Esophagus muscularis mucosa (tissue), 4 donors: ENCODE measurements around the gene ELAVL3.

Experiments
- CTCF ChIP-seq, 3 experiments: fragments of 200-600 bp in 2 of 3; fragments of 450-650 bp in 1 of 3; sonication (generic) in 2 of 3; IDR thresholded peaks; one replicate each; pipeline ENCODE4 v1.5.1; 2017 to 2019; ENCODE audit warnings: antibody characterized with exemption in 3 of 3, mild to moderate bottlenecking in 2 of 3, moderate library complexity in 1 of 3
- EP300 ChIP-seq: sonication (generic); formaldehyde crosslinking; IDR thresholded peaks from one replicate; pipeline ENCODE4 v1.6.1; 2017; ENCODE audit warnings: antibody characterized with exemption
- POLR2A ChIP-seq: fragments of 450-650 bp; IDR thresholded peaks from one replicate; pipeline ENCODE4 v1.6.1; 2017; ENCODE audit warnings: antibody characterized with exemption, moderate library complexity, mild to moderate bottlenecking, low read depth
- POLR2AphosphoS5 ChIP-seq, 2 donors: sonication (generic); formaldehyde crosslinking; IDR thresholded peaks; one replicate each; pipeline ENCODE4 v1.6.1; 2017; ENCODE audit warnings: antibody characterized with exemption in 2 of 2

- TF ChIP-seq POLR2AphosphoS5 (IDR thresholded peaks at IDR 0.05) (no peak), POLR2A (no peak), EP300 (no peak), CTCF (IDR thresholded peaks at IDR 0.05) (no peak)
These were observed 54.2 kb downstream of the ELAVL3 start for GRCh38 chr19:11426656-11427055.
